GM23248 (cell line): ENCODE measurements around the gene APOL1.

Experiments
- EZH2 ChIP-seq: fragments of 200-600 bp; sonication (generic); IDR thresholded peaks from 2 replicates; pipeline ENCODE4 v1.6.1; 2018; ENCODE audit warnings: antibody characterized with exemption, mild to moderate bottlenecking; ENCODE audit not compliant: insufficient read depth, poor library complexity, severe bottlenecking
- EZH2phosphoT487 ChIP-seq: fragments of 200-600 bp; sonication (generic); IDR thresholded peaks from 2 replicates; pipeline ENCODE4 v1.6.1; 2018; ENCODE audit warnings: antibody characterized with exemption, moderate library complexity, mild to moderate bottlenecking, low read depth; ENCODE audit not compliant: insufficient read depth

DNA sequence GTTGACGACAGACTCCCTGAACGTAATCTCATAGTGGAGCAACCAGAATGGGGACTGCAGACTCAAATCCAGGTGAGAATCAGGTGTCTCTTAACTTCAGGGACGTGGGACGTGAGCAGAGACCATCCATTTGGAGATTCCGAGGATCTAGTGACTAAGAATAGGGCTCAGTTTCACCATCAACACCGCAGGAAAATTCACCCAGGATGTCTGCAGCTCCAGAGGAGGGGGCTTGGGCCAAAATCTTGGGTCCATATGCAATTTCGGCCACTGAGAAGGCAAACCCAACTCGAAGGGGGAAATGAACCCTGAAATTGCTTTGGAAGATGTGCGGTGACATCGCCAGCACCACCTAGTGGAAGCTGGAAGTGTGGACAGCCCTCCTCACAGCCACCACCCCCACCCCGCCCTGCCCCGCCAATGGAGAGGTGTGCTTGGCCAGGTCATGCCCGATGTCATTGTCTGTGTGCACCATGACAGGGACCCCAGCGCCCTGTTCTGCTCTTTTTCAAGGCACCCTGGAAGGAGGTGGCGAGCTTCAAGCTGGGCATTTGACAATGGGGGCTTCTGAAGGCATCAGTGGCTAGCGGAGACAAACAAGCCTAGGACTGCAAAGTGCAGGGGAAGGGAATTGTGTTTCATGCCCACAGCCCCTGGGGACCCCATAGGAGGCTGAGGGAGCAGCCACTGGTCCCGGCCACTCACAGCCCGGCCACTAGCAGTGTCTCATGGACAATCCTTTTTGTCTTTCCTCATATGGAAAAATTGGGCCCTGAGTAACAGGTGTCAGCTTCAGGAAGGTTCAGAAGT, 24.8 kb downstream of the APOL1 start:
- no peak for TF ChIP-seq EZH2phosphoT487
- no peak for TF ChIP-seq EZH2
